ENCODE results near the gene CCL19.

Gene CCL19

DNA sequence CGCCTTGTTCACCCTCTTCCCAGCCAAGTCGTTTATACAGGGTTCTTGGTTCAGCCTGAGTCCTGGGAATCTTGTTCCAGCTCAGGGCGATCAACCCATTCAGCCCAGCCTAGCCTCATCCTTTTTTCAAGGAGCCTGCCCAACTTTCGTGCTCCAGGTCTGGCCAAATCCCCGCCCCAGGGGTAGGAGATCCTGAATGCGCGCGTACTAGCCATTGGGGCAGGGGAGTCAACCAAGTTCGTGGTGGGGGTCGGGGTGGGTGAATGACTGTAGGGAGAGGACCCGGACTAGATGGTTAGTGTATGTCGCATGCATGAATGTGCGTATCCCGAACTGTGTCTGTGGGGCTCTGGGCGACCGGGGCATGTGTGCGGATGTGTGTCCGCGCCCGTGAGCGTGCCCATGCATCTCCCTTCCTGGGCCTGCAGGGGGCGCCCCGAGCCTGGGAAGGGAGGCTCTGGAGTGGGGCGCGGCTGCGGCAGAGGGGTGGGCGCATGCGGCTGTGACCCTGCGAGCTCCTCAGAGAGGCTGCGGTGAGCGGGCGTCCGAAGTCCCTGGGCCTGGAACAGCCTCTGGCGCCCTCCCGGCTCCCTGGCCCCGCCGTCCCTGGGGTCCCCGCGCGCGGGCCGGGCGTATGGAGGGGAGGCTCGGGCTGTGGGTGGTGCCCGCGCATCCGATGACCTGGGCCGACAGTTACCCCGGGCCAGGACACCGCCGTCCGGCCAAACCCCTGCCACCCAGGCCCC lies 10.1 kb upstream of the CCL19 start:
- peak; percentile 52 to 68 for DNase-seq (ENCODE audit: low read depth in 1 of 2, low spot score in 1 of 2)

DNA sequence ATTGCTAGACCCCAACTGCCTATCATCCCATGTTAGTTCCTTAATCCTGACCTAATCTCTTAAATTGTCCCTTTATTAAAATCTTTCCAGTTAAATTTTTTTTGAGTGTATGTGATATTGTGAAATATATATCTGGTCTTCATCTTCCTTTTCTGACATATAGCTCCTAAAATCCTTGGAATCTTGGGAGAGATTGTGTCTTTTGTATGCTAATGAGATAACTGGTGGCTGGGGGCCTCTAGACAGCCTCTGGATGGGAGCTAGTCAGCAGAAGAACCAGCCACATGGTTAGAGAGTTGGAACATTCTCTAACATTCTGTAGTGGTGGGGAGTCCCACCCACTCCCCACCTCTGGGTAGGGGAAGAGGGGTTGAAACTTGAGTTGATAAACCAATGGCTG lies 3.7 kb upstream of the CCL19 start:
- no peak for DNase-seq (ENCODE audit: low read depth in 1 of 2, low spot score in 1 of 2)

DNA sequence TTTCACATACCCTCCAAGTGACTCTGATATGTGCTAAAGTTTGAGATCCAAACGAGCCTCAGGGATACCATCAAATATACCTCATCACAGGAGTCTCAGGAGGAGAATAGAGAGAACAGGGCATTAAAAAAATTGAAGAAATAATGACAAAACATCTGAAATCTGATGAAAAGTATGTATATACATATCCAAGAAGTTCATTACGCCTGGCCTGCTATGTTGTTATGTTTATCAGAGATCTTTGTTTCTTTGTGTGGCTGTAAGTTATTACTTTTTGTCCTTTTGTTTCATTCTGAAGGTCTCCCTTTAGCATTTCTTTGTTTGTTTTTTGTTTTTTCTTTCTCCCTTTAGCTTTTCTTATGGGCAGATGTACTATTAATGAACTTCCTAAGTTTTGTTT lies 2.5 kb upstream of the CCL19 start:
- no peak for DNase-seq (ENCODE audit: low read depth in 1 of 2, low spot score in 1 of 2)

DNA sequence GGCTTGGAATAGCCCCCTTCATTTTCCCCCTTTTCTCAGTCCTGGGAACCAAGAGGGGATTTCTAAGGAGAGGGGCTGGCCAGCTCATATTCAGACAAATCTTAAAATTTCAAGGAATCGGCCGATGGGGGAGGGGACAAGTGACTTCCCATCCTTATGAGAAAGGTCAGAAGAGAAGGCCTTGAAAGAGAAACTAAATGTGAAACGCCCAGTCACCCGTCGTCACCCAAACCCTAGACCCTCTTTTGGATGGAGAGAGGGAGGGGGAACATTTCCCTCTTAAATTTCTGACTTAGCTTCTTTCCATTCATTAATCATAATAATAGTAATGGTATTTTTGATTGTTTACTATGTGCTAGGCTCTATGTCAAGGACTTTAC lies 850 bp upstream of the CCL19 start:
- DNase-seq (ENCODE audit: low read depth in 1 of 2, low spot score in 1 of 2): no peak

DNA sequence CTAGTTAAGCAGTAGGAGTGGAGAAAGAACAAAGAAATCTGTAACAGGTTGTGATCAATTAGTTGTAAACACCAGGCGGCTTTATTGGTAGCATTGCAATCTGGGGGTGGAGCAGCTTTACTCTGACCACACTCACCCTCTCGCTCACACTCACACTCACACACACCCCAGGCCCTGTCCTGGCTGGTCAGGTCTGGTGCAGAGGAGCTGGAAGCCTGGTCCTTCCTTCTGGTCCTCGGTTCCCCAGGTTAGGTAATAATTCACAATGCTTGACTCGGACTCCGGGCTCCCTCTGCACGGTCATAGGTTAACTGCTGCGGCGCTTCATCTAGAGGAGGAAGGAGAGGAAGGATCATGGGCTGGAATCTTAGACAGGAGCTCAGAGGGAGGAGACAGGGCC lies 1.6 kb downstream of the CCL19 start:
- no peak for DNase-seq (ENCODE audit: low read depth in 1 of 2, low spot score in 1 of 2)

DNA sequence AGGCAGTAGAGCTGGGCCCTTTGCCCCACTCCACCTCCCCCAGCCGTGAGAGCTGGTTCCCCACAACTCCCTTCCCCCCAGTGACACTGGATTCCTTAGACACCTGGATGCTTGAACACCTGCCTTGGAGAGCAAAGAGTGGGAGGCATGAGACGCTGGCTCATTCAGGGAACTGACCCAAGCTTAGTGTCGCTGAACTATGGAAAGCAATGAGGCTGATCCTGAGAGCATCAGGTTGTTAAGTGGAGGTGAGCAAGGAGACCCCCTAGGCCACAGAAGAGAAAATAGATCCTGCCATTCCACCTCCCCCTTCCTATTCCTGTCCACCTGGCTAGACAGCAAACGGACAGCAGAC lies 2.0 kb downstream of the CCL19 start:
- no peak for DNase-seq (ENCODE audit: low read depth in 1 of 2, low spot score in 1 of 2)

DNA sequence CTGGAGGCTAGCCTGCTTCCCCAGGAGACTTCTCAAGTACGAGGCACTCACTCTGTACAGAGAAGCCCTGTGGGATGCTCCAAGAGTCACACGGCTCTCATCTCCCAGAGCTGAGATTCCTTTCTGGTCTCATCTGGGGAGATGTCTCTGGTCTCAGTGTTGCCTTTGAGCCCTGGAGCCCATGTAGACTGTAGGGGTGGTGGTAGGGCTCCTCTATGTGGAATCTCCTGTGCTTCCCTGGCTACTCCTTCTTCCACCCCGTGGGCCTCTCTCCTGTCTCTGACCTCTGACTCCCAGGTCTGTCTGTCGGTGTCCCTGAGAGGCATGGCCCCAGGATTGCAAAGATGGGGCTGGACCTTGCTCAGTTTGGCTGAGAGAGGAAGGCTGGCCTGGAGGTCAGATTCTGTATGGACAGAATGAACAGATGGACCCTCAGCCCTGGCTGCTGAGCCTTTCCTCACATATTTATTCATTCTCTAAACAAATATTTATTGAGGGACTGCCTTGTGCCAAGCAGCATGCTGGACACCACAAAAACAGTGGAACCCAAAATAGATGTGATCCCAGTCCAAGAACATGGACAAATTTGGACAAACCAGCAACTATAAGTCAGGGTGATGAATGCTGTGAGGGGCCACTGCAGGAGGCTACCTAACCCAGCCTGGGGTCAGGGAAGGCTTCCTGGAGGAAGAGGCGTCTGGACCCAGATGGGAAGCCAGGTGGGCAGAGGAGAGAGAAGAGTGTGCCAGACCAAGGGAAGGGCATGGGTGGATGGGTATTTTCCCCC lies 2.6 kb downstream of the CCL19 start:
- no peak for DNase-seq (ENCODE audit: low read depth in 1 of 2, low spot score in 1 of 2)

DNA sequence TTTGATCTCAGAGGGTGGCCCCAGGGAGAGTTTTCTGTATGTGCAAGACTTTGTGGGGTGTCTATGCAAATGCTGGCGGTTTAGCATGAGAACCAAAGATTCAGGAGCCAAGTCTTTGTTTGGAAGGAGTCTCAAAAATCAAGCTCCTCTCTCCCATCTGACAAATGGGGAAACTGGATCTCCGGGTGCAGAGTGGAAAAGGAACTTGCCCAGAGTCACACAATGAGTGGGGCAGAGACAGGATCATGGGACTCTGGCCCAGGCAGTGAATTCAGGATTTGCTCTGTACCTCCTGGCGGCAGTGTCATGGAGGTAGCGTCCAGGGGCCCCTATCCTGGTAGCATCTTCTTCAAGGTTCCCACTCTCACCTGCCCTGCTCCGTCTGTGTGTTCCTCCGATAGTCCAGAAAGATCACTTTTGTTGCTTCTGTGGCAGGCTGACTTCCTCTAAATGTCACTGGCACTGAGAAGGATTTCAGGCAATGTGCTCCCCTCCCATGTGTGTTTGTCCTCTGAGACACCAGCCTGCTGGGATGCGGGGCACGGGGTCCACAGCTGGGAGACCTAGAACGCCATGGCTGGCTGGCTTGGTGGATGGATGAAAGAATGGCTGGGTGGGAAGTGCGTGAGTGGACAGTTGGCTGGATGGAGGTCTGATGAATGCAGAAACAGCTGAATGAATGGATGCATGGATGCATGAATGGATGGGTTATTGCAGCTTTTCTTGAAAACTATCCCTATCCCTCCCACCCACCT lies 3.6 kb downstream of the CCL19 start:
- no peak for DNase-seq (ENCODE audit: low read depth in 1 of 2, low spot score in 1 of 2)

DNA sequence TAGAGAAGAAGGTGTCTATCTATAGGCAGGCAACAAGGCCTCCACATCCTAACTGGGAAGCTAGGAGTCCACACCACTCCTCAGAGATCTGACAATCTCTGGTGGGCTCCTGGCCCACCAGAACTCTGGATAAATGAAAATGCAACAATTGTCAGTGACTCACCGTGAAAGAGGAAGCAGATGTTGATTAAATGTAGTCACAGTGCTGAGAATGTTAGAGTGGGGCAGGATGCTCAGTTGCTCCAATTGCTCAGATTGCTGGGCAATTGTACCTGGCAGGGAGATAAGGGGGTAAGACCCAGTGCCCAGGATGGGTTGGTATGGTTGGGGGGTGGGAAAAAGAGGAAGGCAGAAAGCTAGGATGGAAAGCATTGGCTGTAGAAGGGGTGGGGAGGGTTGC lies 4.3 kb downstream of the CCL19 start:
- DNase-seq (ENCODE audit: low read depth in 1 of 2, low spot score in 1 of 2): no peak

DNA sequence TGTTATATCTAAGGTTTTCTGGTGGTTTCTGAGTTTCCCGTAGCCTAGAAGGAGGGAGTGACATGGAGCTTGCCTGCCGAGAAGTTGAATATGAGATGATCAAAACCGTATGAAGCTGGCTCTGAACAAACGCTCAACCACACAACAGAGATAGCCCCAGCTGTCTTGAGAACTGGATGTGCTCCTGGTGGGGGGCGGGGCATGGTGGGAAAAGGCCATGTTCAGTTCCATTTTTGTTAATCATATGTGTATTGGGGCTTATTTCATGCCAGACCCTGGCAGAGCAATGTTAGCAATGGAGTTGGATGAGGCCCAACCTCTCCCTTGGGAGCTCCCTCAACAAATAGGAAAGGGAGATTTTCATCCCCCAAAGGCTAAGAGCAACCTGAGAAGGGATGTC lies 4.8 kb downstream of the CCL19 start:
- DNase-seq (ENCODE audit: low read depth in 1 of 2, low spot score in 1 of 2): no peak

DNA sequence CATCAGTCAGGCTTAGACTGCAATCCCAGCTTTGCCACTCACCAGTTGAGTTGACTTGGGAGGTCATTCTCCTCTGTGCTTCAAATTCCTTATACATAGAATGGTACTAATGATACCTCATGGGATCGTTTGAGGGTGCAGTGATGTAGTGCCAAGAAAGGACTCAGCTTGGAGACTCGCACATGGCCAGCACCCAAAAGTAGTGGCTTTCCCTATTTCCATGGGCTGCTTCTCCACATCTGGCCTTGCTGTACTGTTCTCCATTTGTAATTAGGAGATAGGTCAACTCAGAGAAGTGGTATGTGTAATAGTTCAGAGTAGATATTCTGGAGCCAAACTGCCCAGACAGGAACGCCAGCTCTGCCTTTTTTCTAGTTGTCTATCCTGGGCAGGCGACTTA lies 5.5 kb downstream of the CCL19 start:
- DNase-seq (ENCODE audit: low read depth in 1 of 2, low spot score in 1 of 2): no peak

DNA sequence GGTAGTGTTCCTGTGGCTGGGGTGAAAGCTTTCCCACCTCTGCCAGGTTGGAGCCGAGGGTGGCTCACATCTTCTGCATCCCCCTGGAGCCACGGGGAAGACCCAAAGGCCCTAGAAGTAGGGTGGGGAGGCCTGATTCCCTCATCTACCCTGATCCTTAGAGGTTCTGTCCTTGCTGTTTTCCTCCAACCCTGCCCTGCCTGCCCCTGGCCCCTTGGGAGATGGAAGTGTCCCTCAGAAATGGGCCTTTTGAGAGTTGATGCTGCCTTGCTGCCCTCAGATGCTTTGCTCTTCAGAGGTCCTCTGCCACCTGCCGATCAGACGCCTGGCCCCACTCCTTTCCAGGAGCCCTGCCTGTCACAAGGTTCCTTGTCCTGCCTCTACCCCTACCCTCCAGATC lies 6.3 kb downstream of the CCL19 start:
- DNase-seq (ENCODE audit: low read depth in 1 of 2, low spot score in 1 of 2): no peak

DNA sequence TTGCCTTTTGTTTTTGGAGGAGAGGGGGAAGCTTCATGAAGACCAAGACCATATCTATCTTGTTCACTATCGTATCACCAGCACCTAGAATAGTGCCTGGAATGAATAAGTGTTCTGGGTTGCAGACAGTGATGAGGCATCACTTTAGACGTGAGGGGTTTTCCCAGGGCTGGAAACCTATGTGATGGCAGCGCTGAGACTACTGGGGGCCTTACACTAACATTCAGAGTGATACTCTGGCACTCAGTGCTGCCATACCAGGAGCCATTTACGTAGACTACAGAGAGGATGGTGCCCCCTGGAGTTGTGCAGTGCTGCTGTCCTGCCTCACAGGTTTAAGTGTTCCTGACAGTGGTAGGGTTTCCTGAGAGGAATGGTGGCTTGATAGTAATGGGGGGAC lies 6.9 kb downstream of the CCL19 start:
- no peak for DNase-seq (ENCODE audit: low read depth in 1 of 2, low spot score in 1 of 2)

DNA sequence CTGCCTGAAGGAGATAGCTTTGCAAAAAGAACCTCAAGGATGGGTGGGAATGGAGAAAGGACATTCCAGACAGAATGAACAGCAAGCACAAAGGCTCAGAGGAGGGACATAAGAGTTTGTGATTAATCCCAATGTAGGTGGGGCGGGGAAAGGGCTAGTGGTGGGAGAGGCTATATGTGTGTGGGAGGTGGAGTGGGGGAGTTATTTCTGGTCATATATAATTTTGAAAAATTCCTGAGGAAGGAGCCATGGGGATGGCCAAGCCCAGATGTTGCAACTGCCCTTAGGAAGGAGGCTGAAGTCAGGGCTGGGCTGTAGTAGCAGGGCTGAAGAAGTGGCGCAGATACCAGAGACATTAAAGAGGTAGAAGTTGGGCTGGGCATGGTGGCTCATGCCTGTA lies 15.2 kb downstream of the CCL19 start:
- no peak for DNase-seq (ENCODE audit: low read depth in 1 of 2, low spot score in 1 of 2)

DNA sequence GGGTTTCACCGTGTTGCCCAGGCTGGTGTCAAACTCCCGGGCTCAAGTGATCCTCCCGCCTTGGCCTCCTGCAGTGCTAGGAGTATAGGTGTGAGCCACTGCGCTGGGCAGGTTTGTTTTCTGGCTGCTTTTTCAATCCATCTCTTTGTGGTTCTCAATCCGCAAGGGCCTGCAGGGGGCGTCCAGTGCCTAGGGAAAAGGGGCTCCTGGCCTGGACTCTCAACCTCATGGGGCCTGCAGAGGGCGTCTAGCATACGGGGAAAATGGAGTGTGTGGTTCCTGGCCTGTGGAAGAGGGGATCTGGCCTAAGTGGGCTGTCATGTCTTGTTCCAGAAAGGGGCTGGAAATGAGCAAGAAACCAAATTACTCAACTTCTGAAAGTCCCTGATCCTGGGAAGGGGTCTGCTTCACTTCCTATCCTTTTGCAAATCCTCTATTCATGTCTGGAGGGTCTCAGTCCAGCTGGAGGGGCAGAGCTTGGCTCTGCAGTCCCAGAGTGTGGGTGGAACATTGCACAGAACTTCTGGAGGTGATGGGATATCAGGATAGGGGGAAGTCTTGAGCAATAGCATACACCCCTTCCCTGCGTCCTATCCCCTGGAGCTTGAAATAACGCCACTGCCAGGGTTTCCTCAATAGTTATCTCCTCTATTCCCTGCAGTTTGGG lies 15.9 kb downstream of the CCL19 start:
- DNase-seq (ENCODE audit: low read depth in 1 of 2, low spot score in 1 of 2): peak in 1 of 2 donors; percentile 29

DNA sequence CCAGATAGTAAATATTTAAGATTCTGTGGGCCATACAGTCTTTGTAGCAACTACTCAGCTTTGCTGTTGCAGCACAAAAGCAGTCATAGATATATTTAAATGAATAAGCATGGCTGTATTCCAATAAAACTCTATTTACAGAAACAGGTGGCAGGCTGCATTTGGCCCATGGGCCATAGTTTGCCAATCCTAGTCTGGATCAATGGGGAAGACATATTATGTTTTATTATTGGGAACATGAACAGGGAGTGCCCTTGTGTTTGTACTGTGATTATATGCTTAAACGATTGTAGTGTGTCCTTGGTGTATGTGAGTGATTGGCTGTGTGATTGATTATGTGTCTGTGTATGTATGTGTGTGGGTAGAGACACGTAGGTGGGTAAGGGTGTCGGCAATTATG lies 16.6 kb downstream of the CCL19 start:
- no peak for DNase-seq (ENCODE audit: low read depth in 1 of 2, low spot score in 1 of 2)

DNA sequence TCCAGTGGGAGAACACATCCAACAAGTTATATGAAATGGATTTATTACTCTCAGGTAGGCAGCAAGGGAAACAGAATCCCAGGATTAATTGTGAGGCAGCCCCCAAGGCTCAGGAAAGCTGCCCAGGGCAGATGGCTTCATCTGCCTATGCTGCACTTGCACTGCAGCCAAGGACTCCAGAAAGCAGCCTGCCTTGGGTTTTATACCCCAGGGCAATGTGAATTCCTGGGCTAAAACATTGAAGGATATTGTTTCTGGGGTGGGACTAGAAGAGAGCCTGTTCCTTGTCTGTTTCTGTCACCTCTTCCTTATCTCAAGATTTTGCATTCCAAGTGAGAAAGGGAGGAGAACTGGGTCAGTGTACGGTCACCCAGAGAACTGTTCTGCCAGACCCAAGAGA lies 19.8 kb downstream of the CCL19 start:
- DNase-seq (ENCODE audit: low read depth in 1 of 2, low spot score in 1 of 2): no peak

DNA sequence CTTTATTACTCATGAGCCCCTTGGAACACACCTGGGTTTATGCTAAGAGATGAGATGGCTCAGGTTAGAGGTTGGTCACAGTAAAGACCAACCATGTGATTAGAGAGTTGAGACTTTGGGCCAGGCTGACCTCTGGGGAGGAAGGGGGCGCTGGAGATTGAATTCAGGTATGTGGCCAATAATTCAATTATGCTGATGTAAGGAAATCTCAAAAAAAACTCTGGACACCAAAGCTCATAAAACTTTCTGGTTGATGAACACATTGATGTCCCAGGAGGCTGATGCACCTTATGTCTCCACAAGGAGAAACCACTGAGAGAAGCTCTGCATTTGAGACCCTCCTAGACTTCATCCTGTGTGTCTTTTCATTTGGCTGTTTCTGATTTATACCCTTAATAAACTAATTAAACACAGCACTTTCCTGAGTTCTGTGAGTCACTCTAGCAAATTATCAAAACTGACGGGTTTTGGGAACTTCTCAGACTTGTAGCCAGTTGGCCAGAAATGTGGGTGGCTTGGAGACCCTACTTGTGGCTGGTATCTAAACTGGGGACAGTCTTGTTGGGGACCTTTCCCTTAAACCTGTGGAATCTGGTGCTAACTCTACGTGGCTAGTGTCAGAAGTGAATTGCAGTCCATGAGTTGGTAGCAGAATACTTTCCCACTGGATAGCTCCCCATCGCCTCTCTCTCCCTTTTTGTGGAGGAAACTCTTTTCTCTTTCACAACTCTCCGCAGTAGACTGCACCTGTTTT lies 21.1 kb downstream of the CCL19 start:
- DNase-seq (ENCODE audit: low read depth in 1 of 2, low spot score in 1 of 2): no peak

DNA sequence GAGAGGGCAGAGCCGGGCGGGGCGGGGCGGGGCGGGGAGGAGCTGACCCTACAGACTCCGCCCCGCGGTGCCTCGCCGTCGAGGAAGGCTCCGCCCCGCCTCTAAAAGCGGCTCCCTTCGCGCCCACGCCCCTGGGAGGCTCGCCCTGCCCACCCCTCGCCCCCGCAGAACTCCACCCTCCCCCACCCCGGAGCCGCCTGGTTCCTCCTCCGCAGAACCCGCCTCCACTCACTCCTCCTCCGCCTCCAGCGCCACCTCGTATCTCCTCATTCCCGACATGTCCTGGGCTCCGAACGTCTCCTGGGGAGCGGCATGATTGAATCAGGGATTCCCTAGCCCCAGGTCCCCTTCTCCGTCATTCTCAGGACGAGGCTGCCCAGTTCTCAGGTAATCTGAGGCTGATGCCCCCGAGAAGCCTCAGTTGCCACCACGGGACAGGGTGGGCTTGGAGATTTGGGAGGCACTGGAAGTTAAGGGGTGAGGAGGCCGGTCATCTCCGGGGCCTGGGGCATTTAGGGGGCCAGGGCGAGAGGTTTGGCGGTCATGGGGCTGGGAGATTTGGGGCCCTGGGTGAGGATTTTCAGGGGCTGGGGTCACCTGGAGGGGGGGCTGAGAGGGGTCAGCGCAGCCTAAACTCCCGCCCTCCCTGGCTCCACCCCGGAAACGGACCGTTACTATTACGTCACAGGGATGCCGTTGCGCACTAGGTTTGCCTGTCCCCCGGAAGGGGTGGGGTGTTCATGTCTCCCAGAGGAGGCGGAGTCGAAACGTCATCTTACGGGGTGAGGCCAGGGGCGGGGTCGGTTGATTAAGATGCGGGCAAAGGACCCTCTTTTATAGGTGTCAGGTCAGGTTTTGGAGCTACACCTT lies 25.5 kb downstream of the CCL19 start:
- DNase-seq (ENCODE audit: low read depth in 1 of 2, low spot score in 1 of 2): peak; percentile 68 to 75

DNA sequence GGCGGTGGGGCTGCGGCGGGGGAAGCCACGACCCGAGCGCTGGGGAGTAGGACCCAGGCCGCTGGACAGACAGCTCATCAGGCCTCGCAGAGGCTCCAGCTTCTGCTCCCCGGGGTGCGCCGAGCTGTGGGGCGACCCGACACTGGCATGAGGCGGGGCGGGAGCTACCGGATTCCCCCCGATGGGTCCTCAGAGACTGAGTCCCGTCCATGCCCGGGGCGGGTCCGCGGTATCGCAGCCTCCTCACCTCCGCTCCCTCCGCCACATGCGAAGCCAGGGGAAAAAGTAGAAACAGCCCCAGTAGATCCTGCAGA lies 26.1 kb downstream of the CCL19 start:
- no peak for DNase-seq (ENCODE audit: low read depth in 1 of 2, low spot score in 1 of 2)

Measured in activated T-helper 1 cell treated with anti-CD3 and anti-CD28 coated beads, Interleukin-2, amount 50 U/mL, for 16 hours (primary cell).